ENCODE measurements around the gene SPRING1. TPM values are rescaled to one million over a fixed set of nuclear protein-coding genes. Genes with fewer than 3 reads are reported as not detected.

The SPRING1 gene
- total and polyA plus RNA-seq, 4 donors, result 6.0 to 11.7 (median 8.4) TPM

DNA sequence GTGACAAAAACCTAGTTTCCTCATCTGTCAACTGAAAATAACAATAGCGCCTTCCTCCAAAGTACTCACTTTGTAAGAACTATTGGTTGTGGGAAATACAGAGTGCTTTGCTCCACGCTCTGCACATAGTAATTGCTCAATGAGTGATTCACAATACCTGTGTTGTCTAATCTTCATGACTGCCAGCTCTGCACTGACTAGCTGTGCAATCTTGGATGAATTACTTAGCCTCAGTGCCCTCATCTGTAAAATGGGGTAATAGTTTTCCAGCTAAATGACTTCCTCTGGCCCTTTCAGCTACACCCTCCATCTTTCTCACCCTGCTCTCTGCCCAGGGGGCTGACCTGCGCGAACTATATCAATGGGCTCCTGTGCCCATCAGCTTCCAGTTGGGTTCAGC is 43.1 kb upstream of the SPRING1 start:
- Histone ChIP-seq H3K9ac (ENCODE audit: low read depth in 1 of 2, low read length in 2 of 2) (no peak overlapping the region), H3K4me1 (ENCODE audit: control insufficient read depth in 4 of 4, insufficient read depth in 4 of 4, low read length in 3 of 4) (no peaks in the 10 kb centered on the region)
- no peak for DNase-seq (ENCODE audit: low spot score)

More for the DNA sequence above, 43.1 kb upstream of the SPRING1 start:
- Histone ChIP-seq H3K4me3 (ENCODE audit: low read depth in 1 of 3, low read length in 3 of 3) (no peak overlapping the region), H3K9me3 (ENCODE audit: control insufficient read depth in 4 of 4, low read length in 3 of 4) (no peaks in the 10 kb centered on the region), H3K27ac (ENCODE audit: low read depth in 1 of 2, low read length in 2 of 2) (no peak overlapping the region), H3K36me3 (ENCODE audit: control insufficient read depth in 4 of 4, insufficient read depth in 3 of 4, low read depth in 1 of 4, low read length in 3 of 4) (no peaks in the 10 kb centered on the region), H3K27me3 (ENCODE audit: control insufficient read depth in 4 of 4, insufficient read depth in 4 of 4, low read length in 3 of 4) (no peaks in the 10 kb centered on the region)
- no peak for TF ChIP-seq ATF3 (IDR thresholded peaks at IDR 0.05)
- no peak for TF ChIP-seq SP1 (IDR thresholded peaks at IDR 0.05)
- TF ChIP-seq FOXA1 (IDR thresholded peaks at IDR 0.05), result no peak
- TF ChIP-seq REST (IDR thresholded peaks at IDR 0.05), result no peak
- TF ChIP-seq YY1 (IDR thresholded peaks at IDR 0.05), result no peak
- TF ChIP-seq, protein P1, sequence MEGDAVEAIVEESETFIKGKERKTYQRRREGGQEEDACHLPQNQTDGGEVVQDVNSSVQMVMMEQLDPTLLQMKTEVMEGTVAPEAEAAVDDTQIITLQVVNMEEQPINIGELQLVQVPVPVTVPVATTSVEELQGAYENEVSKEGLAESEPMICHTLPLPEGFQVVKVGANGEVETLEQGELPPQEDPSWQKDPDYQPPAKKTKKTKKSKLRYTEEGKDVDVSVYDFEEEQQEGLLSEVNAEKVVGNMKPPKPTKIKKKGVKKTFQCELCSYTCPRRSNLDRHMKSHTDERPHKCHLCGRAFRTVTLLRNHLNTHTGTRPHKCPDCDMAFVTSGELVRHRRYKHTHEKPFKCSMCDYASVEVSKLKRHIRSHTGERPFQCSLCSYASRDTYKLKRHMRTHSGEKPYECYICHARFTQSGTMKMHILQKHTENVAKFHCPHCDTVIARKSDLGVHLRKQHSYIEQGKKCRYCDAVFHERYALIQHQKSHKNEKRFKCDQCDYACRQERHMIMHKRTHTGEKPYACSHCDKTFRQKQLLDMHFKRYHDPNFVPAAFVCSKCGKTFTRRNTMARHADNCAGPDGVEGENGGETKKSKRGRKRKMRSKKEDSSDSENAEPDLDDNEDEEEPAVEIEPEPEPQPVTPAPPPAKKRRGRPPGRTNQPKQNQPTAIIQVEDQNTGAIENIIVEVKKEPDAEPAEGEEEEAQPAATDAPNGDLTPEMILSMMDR (IDR thresholded peaks at IDR 0.05; ENCODE audit: low read depth, low read length, missing input control), result no peak
- no peak for TF ChIP-seq TAF1 (conservative IDR thresholded peaks at IDR 0.05)
- TF ChIP-seq NR2F2 (IDR thresholded peaks at IDR 0.05), result no peak
- no peak for TF ChIP-seq HNF4A (conservative IDR thresholded peaks at IDR 0.05)
- TF ChIP-seq RXRA (IDR thresholded peaks at IDR 0.05), result no peak
- no peak for TF ChIP-seq GABPA (IDR thresholded peaks at IDR 0.05 in 1 of 2, conservative IDR thresholded peaks at IDR 0.05 in 1 of 2)
- no peak for TF ChIP-seq EGR1 (IDR thresholded peaks at IDR 0.05; ENCODE audit: low read depth in 2 of 2)
- no peak for TF ChIP-seq RAD21 (IDR thresholded peaks at IDR 0.05)
- TF ChIP-seq, protein P2, sequence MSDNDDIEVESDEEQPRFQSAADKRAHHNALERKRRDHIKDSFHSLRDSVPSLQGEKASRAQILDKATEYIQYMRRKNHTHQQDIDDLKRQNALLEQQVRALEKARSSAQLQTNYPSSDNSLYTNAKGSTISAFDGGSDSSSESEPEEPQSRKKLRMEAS (IDR thresholded peaks at IDR 0.05), result no peak
- TF ChIP-seq ZBTB33 (IDR thresholded peaks at IDR 0.05), result no peak
- 71% methylated on average over 4 of the region's 4 CpGs for WGBS
